Measurements from ENCODE around the gene TLE3.

TLE3 gene

DNA sequence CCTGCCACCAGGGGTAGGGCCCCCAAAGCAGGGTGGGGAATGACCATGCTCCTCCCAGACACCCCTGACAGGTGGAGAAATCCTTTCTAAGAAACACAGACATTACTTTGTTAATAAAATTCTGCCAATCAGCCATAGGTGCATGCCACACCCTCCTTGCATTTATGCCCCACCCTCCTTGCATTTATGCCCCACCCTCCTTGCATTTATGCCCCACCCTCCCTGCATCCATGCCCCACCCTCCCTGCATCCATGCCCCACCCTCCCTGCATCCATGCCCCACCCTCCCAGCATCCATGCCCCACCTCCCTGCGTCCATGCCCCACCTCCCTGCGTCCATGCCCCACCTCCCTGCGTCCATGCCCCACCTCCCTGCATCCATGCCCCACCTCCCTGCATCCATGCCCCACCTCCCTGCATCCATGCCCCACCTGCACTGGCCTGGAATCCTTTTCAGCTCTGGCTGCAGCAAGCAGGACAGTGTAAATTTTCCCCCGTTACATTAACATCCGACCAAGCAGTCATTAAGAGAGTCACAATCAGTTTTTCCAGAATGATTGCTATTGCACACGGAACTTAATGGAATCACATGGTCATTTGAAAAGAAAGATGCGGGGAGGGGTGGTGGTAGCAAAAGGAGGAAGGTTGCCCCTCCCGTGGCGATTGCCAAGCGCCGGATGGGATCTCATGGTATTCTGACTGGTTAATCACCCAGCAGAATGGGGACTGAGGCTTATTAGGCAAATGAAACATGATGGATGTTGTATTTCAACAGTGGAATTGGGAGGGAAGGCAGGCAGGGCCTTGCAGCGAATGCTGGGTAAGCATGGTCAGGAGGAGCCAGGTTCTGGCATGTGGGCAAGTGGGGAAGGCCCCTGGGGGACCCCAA lies 91.2 kb downstream of the TLE3 start:
- peaks cover 2% of the 10 kb centered on the region for H3K27me3 ChIP-seq (ENCODE audit: insufficient read depth, insufficient read length)
- TF ChIP-seq YY1 (IDR thresholded peaks at IDR 0.05; ENCODE audit: insufficient read depth, insufficient read length) (no peak), ZNF274 (IDR thresholded peaks at IDR 0.05; ENCODE audit: low read depth, low read length) (no peak), SUZ12 (IDR thresholded peaks at IDR 0.05; ENCODE audit: extremely low read depth, insufficient read depth, insufficient read length) (no peak)
- no peak overlapping the region for H3K4me3 ChIP-seq (ENCODE audit: insufficient read length, low read depth)
- no peaks in the 10 kb centered on the region for H3K4me1 ChIP-seq (ENCODE audit: insufficient read depth, insufficient read length)
- H3K9ac ChIP-seq (ENCODE audit: insufficient read length, low read depth) = no peak overlapping the region
- DNase-seq (ENCODE audit: low read depth, low spot score) = no peak
- H3K9me3 ChIP-seq (ENCODE audit: insufficient read depth, low read length) = peaks cover 16% of the 10 kb centered on the region; the same call in 1 of the 2 replicates
- H3K36me3 ChIP-seq (ENCODE audit: insufficient read depth, insufficient read length, low read length) = no peaks in the 10 kb centered on the region

- H3K27me3 ChIP-seq (ENCODE audit: insufficient read depth, insufficient read length) = peaks cover 2% of the 10 kb centered on the region
- no peaks in the 10 kb centered on the region for H3K36me3 ChIP-seq (ENCODE audit: insufficient read depth, insufficient read length, low read length)
- no peak overlapping the region for H3K9ac ChIP-seq (ENCODE audit: insufficient read length, low read depth)
- H3K4me3 ChIP-seq (ENCODE audit: insufficient read length, low read depth) = no peak overlapping the region
- TF ChIP-seq YY1 (IDR thresholded peaks at IDR 0.05; ENCODE audit: insufficient read depth, insufficient read length) (no peak), SUZ12 (IDR thresholded peaks at IDR 0.05; ENCODE audit: extremely low read depth, insufficient read depth, insufficient read length) (no peak), ZNF274 (IDR thresholded peaks at IDR 0.05; ENCODE audit: low read depth, low read length) (no peak)
- no peaks in the 10 kb centered on the region for H3K4me1 ChIP-seq (ENCODE audit: insufficient read depth, insufficient read length)
- DNase-seq (ENCODE audit: low read depth, low spot score) = no peak
- H3K9me3 ChIP-seq (ENCODE audit: insufficient read depth, low read length) = peaks cover 16% of the 10 kb centered on the region; the same call in 1 of the 2 replicates
Measured at GRCh38 chr15:70004826-70005225, 92.9 kb downstream of the TLE3 start.

GRCh38 chr15:70002897-70003296 lies 94.8 kb downstream of the TLE3 start:
- TF ChIP-seq YY1 (IDR thresholded peaks at IDR 0.05; ENCODE audit: insufficient read depth, insufficient read length) (no peak), SUZ12 (IDR thresholded peaks at IDR 0.05; ENCODE audit: extremely low read depth, insufficient read depth, insufficient read length) (no peak), ZNF274 (IDR thresholded peaks at IDR 0.05; ENCODE audit: low read depth, low read length) (no peak)
- no peaks in the 10 kb centered on the region for H3K27me3 ChIP-seq (ENCODE audit: insufficient read depth, insufficient read length)
- H3K36me3 ChIP-seq (ENCODE audit: insufficient read depth, insufficient read length, low read length) = no peaks in the 10 kb centered on the region

GRCh38 chr15:70001859-70002258 lies 95.9 kb downstream of the TLE3 start:
- H3K36me3 ChIP-seq (ENCODE audit: insufficient read depth, insufficient read length, low read length) = no peaks in the 10 kb centered on the region
- DNase-seq (ENCODE audit: low read depth, low spot score) = no peak
- H3K4me3 ChIP-seq (ENCODE audit: insufficient read length, low read depth) = no peak overlapping the region
- H3K27me3 ChIP-seq (ENCODE audit: insufficient read depth, insufficient read length) = no peaks in the 10 kb centered on the region
- no peak overlapping the region for H3K9ac ChIP-seq (ENCODE audit: insufficient read length, low read depth)
- peaks cover 16% of the 10 kb centered on the region; the same call in 1 of the 2 replicates for H3K9me3 ChIP-seq (ENCODE audit: insufficient read depth, low read length)
- H3K4me1 ChIP-seq (ENCODE audit: insufficient read depth, insufficient read length) = no peaks in the 10 kb centered on the region
- TF ChIP-seq ZNF274 (IDR thresholded peaks at IDR 0.05; ENCODE audit: low read depth, low read length) = no peak
- no peak for TF ChIP-seq SUZ12 (IDR thresholded peaks at IDR 0.05; ENCODE audit: extremely low read depth, insufficient read depth, insufficient read length)
- no peak for TF ChIP-seq YY1 (IDR thresholded peaks at IDR 0.05; ENCODE audit: insufficient read depth, insufficient read length)

More at GRCh38 chr15:70002897-70003296, 94.8 kb downstream of the TLE3 start:
- Histone ChIP-seq H3K4me1 (ENCODE audit: insufficient read depth, insufficient read length) (no peaks in the 10 kb centered on the region), H3K4me3 (ENCODE audit: insufficient read length, low read depth) (no peak overlapping the region), H3K9ac (ENCODE audit: insufficient read length, low read depth) (no peak overlapping the region), H3K9me3 (ENCODE audit: insufficient read depth, low read length) (peaks cover 16% of the 10 kb centered on the region; the same call in 1 of the 2 replicates)
- DNase-seq (ENCODE audit: low read depth, low spot score) = no peak

DNA sequence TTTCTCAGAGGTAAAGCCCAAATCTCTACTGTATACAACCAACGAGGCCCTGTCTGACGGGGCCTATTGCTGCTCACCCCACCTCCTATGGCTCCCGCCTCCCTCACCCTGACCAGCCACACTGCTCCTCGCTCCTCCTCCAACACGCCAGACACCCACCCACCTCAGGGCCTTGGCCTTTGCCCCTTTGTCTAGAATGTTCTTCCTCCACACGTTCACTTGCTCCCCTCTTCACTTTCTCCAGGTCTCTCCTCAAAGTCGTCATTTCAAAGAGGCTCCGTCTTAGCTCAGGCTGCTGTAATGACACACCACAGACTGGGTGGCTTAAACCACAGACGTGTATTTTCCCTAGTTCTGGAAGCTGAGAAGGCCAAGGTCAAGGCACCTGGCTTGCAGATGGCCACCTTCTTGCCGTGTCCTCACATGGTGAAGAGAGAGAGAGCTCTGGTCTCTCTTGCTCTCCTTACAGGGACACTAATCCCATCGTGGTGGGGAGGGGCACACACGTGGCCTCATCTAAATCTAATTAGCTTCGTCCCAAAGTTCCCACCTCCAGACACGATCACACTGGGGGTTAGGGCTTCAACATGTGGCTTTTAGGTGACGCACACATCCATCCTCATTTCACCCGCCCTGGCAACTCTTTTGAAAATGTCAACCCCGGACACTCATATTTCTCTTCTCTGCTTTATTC lies 98.2 kb downstream of the TLE3 start:
- H3K36me3 ChIP-seq (ENCODE audit: insufficient read depth, insufficient read length, low read length) = no peaks in the 10 kb centered on the region
- no peak overlapping the region for H3K4me3 ChIP-seq (ENCODE audit: insufficient read length, low read depth)
- H3K9ac ChIP-seq (ENCODE audit: insufficient read length, low read depth) = no peak overlapping the region
- no peak for TF ChIP-seq YY1 (IDR thresholded peaks at IDR 0.05; ENCODE audit: insufficient read depth, insufficient read length)
- no peak for TF ChIP-seq SUZ12 (IDR thresholded peaks at IDR 0.05; ENCODE audit: extremely low read depth, insufficient read depth, insufficient read length)
- no peak for TF ChIP-seq ZNF274 (IDR thresholded peaks at IDR 0.05; ENCODE audit: low read depth, low read length)
- H3K9me3 ChIP-seq (ENCODE audit: insufficient read depth, low read length) = peaks cover 16% of the 10 kb centered on the region; the same call in 1 of the 2 replicates
- H3K27me3 ChIP-seq (ENCODE audit: insufficient read depth, insufficient read length) = peaks cover 12% of the 10 kb centered on the region
- H3K4me1 ChIP-seq (ENCODE audit: insufficient read depth, insufficient read length) = peaks cover 2% of the 10 kb centered on the region
- no peak for DNase-seq (ENCODE audit: low read depth, low spot score)

DNA sequence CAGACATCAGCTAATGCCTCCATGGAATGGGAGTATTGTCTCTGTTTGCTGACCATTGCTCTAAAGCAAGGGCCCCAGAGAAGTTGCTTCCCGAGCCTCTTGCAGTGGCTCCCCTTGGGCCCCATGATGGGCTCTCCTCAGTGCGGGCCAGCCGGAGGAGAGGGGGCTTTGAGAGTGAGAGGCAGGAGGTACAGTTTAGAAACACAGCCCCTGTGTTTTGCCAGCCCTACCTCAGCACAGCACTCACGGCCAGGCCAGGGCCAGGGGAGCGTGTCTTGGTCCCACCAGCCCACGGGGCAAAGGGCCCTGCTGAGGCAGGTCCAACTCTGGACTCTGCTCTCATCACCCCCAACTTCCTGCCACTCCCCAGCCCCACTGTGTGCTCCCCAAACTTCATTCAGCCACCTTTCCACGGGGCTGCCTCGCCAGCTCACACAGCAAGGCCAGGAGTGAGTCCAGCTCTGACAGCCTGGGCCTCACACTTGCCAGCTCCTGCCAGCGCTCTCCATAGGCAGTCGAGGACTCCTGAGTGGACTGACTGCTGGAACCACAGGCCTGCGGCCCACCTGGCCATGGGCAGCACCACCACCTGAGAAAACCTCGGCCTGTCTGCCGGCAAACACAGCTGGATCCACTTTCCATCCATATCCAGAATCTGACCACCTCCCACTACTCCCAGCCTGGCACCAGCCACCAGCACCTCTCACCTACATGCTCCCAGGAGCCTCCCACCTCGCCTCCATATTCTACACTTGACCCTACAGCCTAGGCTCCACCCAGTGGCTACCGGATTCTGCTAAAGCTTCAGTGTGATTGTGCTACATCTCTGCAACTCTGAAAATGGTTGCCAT lies 99.0 kb downstream of the TLE3 start:
- no peak for DNase-seq (ENCODE audit: low read depth, low spot score)
- Histone ChIP-seq H3K9me3 (ENCODE audit: insufficient read depth, low read length) (peaks cover 16% of the 10 kb centered on the region; the same call in 1 of the 2 replicates), H3K9ac (ENCODE audit: insufficient read length, low read depth) (no peak overlapping the region), H3K36me3 (ENCODE audit: insufficient read depth, insufficient read length, low read length) (no peaks in the 10 kb centered on the region), H3K4me1 (ENCODE audit: insufficient read depth, insufficient read length) (peaks cover 2% of the 10 kb centered on the region), H3K4me3 (ENCODE audit: insufficient read length, low read depth) (no peak overlapping the region), H3K27me3 (ENCODE audit: insufficient read depth, insufficient read length) (peaks cover 14% of the 10 kb centered on the region)
- TF ChIP-seq YY1 (IDR thresholded peaks at IDR 0.05; ENCODE audit: insufficient read depth, insufficient read length) (no peak), SUZ12 (IDR thresholded peaks at IDR 0.05; ENCODE audit: extremely low read depth, insufficient read depth, insufficient read length) (no peak), ZNF274 (IDR thresholded peaks at IDR 0.05; ENCODE audit: low read depth, low read length) (no peak)
